GM06990 (cell line): ENCODE results near the gene PRKCE.

Experiments used
- DNase-seq: peaks from one replicate; pipeline ENCODE4 v3.0.0-alpha.2; 2011; ENCODE audit not compliant: insufficient read length; ENCODE audit errors: extremely low read depth
- H3K27me3 ChIP-seq: replicated peaks from 2 replicates; pipeline ENCODE4 v1.6.0; 2011; ENCODE audit warnings: low read length; ENCODE audit not compliant: control insufficient read depth, insufficient read depth
- H3K36me3 ChIP-seq: 2 replicates; pipeline ENCODE4 v1.5.1; 2011; ENCODE audit warnings: low read length; ENCODE audit not compliant: control insufficient read depth, insufficient read depth
- H3K4me3 ChIP-seq: replicated peaks from 2 replicates; pipeline ENCODE4 v1.5.1; 2011; ENCODE audit warnings: low read depth, mild to moderate bottlenecking, control low read depth, low read length
- TF ChIP-seq, protein P1 (sequence below): IDR thresholded peaks from 2 replicates; pipeline ENCODE4 v1.5.1; 2011; ENCODE audit warnings: low read length, control low read depth, mild to moderate bottlenecking, inconsistent platforms; ENCODE audit not compliant: insufficient read depth, poor library complexity, severe bottlenecking

PRKCE gene

DNA sequence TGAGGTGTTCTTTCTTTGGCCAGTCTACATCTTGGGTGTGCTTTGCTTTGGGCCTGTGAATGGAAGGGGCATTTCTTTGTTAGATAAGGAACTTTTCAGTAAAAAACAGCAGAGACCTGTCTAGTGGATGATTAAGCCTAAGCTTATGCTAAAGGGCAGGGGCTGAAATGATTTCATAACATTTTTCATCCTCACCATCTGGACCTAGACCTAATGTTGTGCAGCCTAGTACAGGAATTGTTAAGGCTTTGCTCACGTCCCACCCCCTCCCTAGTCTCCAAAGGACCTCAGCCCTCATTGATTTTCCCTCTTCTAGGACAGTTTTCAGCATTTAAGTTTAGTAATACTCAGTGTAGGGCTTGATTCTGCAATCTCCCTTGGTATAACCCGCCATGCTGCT lies 111.8 kb downstream of the PRKCE start:
- TF ChIP-seq, protein P1, sequence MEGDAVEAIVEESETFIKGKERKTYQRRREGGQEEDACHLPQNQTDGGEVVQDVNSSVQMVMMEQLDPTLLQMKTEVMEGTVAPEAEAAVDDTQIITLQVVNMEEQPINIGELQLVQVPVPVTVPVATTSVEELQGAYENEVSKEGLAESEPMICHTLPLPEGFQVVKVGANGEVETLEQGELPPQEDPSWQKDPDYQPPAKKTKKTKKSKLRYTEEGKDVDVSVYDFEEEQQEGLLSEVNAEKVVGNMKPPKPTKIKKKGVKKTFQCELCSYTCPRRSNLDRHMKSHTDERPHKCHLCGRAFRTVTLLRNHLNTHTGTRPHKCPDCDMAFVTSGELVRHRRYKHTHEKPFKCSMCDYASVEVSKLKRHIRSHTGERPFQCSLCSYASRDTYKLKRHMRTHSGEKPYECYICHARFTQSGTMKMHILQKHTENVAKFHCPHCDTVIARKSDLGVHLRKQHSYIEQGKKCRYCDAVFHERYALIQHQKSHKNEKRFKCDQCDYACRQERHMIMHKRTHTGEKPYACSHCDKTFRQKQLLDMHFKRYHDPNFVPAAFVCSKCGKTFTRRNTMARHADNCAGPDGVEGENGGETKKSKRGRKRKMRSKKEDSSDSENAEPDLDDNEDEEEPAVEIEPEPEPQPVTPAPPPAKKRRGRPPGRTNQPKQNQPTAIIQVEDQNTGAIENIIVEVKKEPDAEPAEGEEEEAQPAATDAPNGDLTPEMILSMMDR: no peak
- DNase-seq: no peak
- Histone ChIP-seq H3K4me3 (no peak overlapping the region), H3K27me3 (no peaks in the 10 kb centered on the region), H3K36me3 (no peaks in the 10 kb centered on the region)

DNA sequence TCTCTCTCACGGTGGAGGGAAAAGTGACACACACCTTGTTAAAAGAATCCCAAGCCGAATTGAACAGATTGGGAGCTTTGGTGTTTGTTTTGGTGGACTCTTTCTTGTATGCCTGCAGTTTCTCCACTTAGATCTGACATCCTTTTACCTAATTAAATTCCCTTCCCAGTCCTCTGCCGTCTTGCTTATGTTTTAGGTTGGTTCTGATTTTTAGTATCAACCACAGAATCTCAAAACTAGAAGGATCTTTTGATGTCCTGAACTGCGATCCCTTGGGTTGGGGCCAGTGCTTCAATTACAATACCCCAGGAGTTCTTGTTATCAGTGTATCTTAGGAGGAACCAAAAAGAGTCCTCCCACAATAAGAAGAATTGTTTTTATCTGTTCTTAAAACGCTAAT lies 112.3 kb downstream of the PRKCE start:
- TF ChIP-seq, protein P1: no peak
- DNase-seq: no peak
- Histone ChIP-seq H3K27me3 (no peaks in the 10 kb centered on the region), H3K4me3 (no peak overlapping the region), H3K36me3 (no peaks in the 10 kb centered on the region)

DNA sequence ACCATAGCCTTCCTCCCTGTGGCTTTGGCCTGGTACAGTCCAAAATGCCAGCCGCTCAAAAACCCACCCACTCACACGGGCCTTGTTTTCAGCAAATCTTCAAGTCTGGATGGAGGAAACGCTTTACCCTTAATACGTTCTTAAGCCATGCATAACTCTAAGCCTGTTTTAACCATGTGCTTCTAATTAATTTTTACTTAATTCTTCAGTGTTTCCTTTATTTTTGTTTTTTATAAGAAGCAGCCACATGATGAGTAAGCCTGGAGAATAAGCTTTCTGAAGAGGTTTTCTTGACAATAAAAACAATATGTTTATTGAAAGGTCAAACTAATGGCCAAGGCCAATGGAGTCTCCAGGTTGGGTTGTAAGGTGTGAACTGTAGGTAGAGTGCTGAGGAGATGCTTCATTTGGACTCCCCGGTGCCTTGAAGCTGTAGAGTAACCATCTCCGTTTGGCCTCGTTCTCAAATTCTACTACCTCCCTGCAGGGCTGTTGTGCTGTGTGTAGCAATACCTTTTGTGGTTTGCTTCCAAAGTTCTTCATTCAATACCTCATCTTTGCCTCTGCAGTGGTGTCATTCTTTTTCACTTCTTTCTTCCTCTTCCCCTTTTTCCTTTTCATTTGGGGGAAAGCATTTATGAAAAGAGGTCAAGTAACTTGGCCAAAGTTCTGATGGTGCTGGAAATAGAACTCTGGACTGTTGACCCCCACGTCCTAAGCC lies 113.7 kb downstream of the PRKCE start:
- H3K4me3 ChIP-seq: no peak overlapping the region
- H3K27me3 ChIP-seq: no peaks in the 10 kb centered on the region
- TF ChIP-seq, protein P1: no peak
- no peak for DNase-seq
- no peaks in the 10 kb centered on the region for H3K36me3 ChIP-seq

DNA sequence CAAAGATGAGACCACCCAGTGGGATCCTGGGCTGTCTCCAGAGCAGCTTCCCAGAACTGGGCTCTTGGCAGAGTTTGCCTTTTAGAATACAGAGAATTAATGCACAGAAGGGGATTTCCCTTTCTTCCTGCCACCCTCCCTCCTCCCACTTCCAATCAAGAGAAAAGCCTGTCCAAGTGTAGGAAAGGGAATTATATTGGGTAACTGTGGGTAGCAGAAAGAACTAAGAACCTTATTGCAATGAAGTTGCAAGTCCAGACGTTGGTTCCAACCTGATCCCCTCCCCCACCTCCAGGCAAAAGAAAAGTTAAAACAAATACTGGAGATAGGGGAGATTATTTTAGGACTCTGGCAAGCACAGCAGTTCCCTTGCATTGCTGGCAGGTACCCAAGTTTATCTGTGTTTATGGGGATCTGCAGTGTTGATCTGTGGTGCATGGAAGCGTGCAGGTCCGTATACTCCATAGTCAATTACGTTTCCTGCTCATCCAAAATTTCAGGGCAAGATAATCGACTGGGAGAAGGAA lies 114.3 kb downstream of the PRKCE start:
- Histone ChIP-seq H3K4me3 (no peak overlapping the region), H3K36me3 (no peaks in the 10 kb centered on the region), H3K27me3 (no peaks in the 10 kb centered on the region)
- no peak for DNase-seq
- TF ChIP-seq, protein P1: no peak

DNA sequence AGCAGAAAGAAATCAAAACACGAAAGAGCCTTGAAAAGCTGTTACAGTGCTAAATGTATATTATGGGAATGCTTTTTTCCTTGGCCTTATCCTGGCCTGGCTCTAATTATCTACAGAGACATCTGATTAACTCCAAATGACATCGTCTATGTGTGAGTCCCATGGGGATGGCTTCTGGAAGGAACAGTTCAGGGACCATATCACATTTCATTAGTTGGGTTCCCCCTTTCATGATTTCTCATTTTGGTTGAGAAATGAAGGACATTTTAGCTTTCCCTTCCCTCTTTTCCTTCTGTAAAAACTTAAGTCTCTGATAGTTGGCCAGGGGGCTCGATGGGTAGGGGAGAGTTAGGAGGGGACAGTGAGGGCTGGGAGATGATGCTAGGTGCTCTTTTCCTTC lies 116.7 kb downstream of the PRKCE start:
- no peak for DNase-seq
- Histone ChIP-seq H3K4me3 (no peak overlapping the region), H3K36me3 (no peaks in the 10 kb centered on the region), H3K27me3 (no peaks in the 10 kb centered on the region)
- TF ChIP-seq, protein P1: no peak
